T follicular helper cell (primary cell): ENCODE results near the gene MON1B.
A peak's percentile ranks its signal among the peaks of the same experiment; 100 is the strongest.
"Not testable (repeated sequence)": the region's sequence is repeated elsewhere in the genome, so short reads cannot be mapped to it uniquely, and the experiment has no call there.

ENCODE experiments used
- DNase-seq: peaks from one replicate; pipeline ENCODE4 v3.0.0-alpha.2; 2020; ENCODE audit warnings: low read depth

The MON1B gene

GRCh38 chr16:77197747-77198146, 6.8 kb downstream of the MON1B start:
- DNase-seq, result no peak

DNA sequence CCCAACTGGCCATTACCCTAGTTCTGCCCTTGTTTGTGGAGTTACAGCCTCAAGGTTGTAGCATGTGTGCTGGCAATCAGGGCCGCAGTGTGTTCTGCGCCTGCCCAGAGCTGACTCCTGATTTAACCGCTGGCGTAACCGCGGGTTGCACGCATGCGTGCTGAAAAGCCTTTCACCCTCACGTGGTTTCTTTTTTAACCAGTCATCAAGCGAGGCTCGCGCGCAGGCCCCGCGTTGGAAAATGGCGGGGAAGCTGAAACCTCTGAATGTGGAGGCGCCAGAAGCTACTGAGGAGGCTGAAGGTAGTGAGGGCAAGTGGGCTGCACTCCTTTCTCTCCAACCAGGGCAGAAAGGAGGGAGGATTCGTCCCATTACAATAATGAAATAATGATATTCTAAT, 8.2 kb downstream of the MON1B start, which contains the start of gene SYCE1L:
Gene SYCE1L (plus strand): TSS at position 198 of the 400 bp plus-strand sequence. CDS start 44 bp downstream, at position 242.
- DNase-seq, result no peak

GRCh38 chr16:77206533-77206932, 15.5 kb downstream of the MON1B start:
- no peak for DNase-seq

DNA sequence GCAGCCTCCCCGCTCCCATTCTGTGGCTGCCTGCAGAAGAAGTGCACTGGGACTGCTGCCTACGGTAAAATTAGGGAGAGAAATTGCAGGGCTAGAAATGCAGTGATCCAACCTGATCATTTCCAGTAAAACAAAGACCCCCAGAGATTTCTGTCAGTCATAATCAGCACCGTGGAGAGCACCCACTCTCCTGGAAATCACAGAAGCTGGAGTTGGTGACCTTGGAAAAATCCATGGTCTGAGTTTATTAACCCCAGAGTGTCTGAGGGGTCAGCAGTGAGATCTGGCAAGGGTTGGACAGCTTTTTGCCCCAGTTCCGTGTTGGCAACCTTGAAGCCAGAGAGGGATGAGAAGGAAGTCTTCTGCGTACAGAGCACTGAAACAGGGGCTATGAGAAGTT, 16.0 kb downstream of the MON1B start:
- DNase-seq, result no peak

DNA sequence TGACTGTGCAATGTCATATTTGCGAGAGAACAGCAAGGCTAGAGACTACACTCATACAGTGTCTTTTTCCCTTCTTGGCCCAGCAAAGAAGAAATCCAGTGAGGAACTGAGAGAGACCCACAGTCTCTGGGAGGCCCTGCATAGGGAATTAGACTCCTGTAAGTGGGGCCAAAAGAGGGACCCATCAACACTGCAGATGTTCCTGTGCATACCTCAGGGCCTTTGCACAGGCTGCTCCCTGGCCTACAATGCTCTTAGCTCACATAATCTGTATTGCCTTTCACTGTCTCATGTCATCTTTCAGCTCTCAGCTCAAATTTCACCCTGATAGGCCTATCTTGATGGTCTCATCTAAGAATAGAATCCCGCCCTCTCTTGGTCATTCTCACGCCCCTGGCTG, 17.4 kb downstream of the MON1B start:
- no peak for DNase-seq

DNA sequence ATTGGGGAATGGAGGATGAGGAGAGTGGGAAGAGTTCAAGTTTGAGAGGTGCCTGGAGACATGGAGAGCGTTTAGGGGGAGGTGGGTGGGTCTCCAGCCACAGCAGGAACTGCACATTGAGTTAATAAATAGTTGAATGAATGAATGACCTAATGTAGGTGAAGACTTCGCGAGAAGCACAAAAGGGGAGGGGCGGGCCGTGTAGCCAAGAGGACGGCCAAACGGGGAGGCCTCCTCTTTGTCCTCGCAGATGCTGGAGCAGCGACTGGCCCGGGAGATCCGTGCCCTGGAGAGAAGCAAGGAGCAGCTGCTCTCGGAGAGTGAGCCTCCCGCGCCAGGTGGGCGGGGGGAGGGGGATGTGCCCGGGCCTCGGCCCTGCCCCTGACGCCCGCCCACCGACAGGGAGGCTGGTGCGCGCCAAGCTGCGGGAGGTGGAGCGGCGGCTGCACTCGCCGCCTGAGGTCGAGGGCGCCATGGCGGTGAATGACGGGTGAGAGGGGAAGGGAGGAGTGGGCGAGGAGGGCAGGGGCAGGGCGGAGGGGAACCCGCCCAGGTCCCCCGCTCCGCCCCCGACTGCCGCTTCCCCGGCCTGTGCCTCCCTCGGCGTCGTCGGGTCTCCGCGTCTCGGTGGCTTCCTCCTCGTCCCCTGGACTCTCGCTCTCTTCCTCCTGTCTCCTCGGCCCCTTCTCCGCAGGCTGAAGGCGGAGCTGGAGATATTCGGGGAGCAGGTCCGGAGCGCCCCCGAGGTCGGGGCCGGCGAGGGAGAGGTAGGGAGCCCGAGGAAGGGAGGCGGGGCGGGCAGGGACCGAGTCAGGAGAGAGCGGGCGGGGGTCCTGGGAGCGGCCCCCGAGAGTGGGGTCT, 21.1 kb downstream of the MON1B start:
- peak; percentile 70 for DNase-seq

DNA sequence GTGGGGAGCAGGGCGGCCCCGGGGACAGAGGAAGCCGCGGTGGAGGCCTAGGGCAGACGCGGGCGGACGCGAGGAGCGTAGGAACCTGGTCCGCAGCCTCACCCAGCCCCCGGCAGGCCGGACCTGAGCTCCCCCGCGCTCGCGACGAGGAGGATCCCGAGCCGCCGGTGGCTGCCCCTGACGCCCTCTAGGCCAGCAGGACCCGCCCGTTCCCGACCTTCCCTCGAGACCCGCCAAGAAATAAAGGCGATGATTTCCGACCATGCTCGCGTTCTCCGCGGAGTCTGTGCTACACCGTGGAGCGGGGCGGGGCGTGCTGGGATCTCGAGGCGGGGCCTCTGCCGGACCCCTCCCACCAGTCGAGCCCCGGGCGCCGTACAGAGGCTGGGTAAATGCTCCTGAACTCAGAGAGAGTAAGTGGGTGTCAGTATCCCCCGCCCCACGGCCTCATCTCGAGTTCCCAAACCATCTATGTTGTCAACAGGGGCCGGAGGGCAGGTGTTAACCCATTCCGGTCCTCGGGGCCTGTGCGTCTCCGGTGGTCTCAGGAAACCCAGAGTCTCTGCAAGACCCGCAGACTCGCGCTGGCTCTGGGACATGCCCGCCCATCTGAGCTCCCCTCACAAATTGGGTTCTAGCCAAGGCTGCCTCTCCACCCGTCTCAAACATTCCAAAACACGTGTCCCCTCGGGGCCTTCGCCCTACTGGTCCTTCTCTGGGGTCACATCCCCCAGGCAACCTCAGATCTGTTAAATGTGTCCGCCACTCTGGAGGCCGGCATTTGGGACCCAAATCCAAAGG, 22.0 kb downstream of the MON1B start:
- DNase-seq, result peak; percentile 55

DNA sequence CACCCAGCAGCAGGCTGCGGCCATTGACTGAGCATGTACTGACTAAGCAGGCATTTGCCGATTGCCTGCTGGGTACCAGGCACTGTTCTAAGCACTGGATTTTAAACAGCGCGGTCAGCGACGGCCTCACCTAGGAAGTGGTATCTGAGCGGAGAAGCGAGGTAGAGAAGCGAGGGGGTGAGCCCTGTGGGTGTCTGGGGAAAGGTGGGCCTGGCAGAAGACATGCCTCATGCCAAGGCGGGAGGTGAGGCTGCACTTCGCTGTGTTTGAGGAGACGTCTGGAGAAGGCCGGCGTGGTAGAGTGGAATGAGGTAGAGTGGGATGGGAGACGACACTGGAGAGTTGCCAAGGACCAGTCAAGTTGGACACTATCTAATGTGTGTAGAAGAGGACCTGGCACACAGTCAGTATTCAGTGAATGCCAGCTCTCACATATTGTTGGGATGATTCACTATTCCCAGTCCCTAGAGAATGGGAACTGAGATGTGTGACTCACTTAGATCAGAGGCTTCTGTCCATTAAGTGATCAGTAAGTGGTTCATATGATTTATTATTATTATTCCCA, 22.6 kb downstream of the MON1B start:
- no peak for DNase-seq

GRCh38 chr16:77214411-77215138, 23.6 kb downstream of the MON1B start:
- no peak for DNase-seq

- no peak for DNase-seq
Measured at GRCh38 chr16:77219437-77219836, 28.4 kb downstream of the MON1B start.

GRCh38 chr16:77220427-77220826, 29.4 kb downstream of the MON1B start:
- DNase-seq, result no peak

- DNase-seq, result no peak
Measured at GRCh38 chr16:77221482-77221881, 30.5 kb downstream of the MON1B start.

DNA sequence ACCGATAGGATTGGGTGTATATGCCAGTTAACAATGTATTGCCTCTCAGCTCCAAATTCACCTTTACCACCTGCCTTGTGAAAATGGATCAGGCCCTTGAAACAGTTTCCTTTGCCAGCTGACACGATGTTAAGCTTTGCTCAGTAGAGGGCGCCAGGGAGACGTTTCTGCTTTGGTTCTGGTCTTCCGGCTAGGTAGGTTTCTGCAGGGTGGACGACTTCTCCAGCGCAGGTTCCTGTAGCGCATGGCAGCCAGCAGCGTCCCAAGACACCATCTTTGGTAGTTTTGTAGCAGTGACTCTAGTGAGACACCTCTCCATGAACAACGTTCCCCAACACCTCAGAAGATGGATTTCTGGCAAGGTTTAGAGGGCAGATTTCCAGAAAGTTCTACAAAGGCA, 32.2 kb downstream of the MON1B start:
- no peak for DNase-seq

DNA sequence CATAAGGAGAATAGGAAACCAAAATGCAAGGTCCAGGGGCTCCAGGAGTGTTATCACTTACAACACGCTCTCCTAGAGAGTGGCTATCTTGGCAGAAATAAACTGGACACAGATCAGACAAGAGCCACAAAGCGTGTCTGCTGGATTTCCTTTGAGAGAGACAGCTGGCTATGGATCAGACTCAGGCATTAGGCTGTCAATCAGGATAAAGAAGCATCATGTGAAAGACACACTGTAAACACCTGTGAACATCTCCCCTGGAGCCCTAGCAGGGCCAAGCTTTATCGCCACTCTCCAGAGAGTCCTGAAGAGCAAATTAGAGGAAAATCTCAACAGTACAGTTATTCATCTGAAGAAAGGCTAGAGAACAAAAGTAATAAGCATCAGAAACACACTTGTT, 34.2 kb downstream of the MON1B start:
- DNase-seq, result no peak

- DNase-seq, result no peak
Measured at GRCh38 chr16:77227745-77228144, 36.8 kb downstream of the MON1B start.

- no peak for DNase-seq
Measured at GRCh38 chr16:77231047-77231446, 40.1 kb downstream of the MON1B start.

DNA sequence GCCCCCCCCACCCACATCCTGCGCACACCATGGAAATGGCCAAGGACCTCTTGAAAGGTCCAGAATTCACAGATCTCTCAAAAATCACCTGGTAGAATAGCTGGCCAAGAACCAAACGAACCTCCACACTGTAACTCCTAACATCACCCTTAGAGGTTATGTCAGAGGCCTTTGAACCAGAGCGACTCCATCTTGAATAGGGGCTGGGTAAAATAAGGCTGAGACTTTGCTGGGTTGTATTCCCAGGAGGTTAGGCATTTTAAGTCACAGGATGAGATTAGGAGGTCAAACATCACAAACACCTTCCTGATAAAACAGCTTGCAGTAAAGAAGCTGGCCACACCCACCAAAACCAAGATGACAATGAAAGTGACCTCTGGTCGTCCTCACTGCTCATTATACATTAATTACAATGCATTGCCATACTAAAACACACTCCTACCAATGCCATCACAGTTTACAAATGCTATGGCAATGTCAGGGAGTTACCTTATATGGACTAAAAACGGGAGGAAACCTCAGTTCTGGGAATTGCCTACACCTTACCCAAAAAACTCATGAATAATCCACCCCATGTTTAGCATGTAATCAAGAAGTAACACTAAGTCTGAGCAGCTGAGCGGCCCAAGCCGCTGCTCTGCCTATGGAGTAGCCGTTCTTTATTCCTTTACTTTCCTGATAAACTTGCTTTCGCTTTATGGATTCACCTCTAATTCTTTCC, 43.0 kb downstream of the MON1B start:
- no peak for DNase-seq

DNA sequence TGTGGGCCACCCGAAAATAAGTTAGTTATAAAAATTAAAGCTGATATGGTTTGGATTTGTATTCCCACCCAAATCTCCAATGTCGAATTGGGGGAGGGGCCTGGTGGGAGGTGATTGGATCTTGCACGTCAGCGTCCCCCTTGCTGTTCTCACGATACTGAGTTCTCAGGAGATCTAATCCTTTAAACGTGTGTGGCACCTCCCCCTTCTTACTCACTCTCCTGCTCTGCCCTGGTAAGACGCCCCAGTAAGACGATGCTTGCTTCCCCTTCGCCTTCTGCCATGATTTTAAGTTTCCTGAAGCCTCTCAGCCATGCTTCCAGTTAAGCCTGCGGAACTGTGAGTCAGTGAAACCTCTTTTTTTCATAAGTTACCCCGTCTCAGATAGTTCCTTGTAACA, 43.6 kb downstream of the MON1B start:
- DNase-seq, result no peak

DNA sequence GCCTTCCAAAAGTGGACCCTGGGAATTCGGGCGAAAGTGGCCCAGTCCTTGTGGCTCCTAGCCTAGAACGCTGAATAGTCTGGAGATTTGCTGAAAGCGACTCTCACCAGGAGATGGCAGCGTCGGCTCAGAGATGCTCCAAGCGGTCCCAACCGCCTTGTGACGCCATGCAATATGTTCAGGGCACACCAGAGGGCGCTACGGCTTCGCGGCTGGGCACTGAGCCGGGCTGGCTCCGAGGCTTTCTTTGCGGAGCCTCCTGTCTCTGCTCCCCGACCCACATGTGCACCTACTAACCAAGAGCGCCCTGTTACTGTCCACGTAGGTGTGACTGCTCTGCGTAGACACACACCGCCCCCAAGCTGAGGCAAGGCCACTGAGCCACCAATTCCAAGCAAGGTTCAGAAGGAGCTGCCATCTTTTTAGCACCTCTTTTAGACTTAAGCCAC, 45.1 kb downstream of the MON1B start:
- DNase-seq, result peak; percentile 79

- DNase-seq, result no peak
Measured at GRCh38 chr16:77238593-77238992, 47.6 kb downstream of the MON1B start.

GRCh38 chr16:77242471-77242870, 51.5 kb downstream of the MON1B start:
- not testable (repeated sequence) for DNase-seq
